Bronchial epithelial cell (primary cell): ENCODE measurements around the gene ZNF592. TPM values are rescaled to one million over a fixed set of nuclear protein-coding genes. Genes with fewer than 3 reads are reported as not detected.
A peak's percentile ranks its signal among the peaks of the same experiment; 100 is the strongest.
"Not testable (repeated sequence)": the region's sequence is repeated elsewhere in the genome, so short reads cannot be mapped to it uniquely, and the experiment has no call there.

Experiments
- DNase-seq: peaks from one replicate; pipeline ENCODE4 v3.0.0-alpha.2; 2010; ENCODE audit warnings: low read depth
- FAIRE-seq: peaks from 2 replicates; lab custom pipeline; 2011; peaks lifted over from hg19 to GRCh38; lab: Jason Lieb, UNC
- H3K27me3 ChIP-seq: 2 replicates; pipeline ENCODE4 v1.5.1; 2011; ENCODE audit warnings: low read length; ENCODE audit not compliant: control insufficient read depth, insufficient read depth
- H3K36me3 ChIP-seq: 2 replicates; pipeline ENCODE4 v1.5.1; 2011; ENCODE audit warnings: low read length; ENCODE audit not compliant: control insufficient read depth, insufficient read depth
- H3K4me3 ChIP-seq: 2 replicates; pipeline ENCODE4 v1.5.1; 2011; ENCODE audit warnings: mild to moderate bottlenecking, low read depth, low read length, control low read depth
- CTCF ChIP-seq: IDR thresholded peaks from 2 replicates; pipeline ENCODE4 v1.5.1; 2011; ENCODE audit warnings: mild to moderate bottlenecking, moderate library complexity, low read length, control low read depth, inconsistent platforms; ENCODE audit not compliant: insufficient read depth, severe bottlenecking
- total RNA-seq: library from RNA; depleted of rRNA; stranded (reverse); fragments of >200 nt; gene quantifications from 2 replicates; pipeline ENCODE4 v1.2.1, GENCODE V29; 2014

Gene ZNF592
- total RNA-seq, 1 donor from 2014 or later: 2.6 TPM

- no peak for TF ChIP-seq CTCF
- Histone ChIP-seq H3K4me3 (no peak overlapping the region), H3K36me3 (no peaks in the 10 kb centered on the region), H3K27me3 (no peaks in the 10 kb centered on the region)
- peak; percentile 8 for DNase-seq
- no peak for FAIRE-seq
Measured at GRCh38 chr15:84840741-84841429, 92.5 kb downstream of the ZNF592 start.

DNA sequence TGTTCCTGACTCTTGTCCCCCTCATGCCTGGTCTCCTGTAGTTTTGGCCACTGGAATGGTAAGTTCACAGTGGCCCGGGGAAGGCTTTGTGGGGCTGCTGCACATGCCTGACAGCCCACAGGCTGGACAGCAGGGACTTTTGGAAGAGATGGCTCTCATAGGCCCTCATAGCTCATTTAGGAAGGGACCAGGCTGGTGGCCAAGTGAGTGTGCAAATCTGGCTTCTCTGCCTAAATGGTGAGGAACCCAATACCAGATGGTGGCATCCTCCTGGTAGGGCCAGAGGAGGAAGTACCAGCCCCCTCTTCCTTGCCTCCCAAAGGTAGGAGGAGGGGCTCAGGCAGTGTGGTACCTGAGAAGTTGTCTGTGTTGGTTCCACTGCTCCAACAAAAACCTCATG lies 94.4 kb downstream of the ZNF592 start:
- DNase-seq: no peak
- no peak overlapping the region for H3K4me3 ChIP-seq
- H3K36me3 ChIP-seq: no peaks in the 10 kb centered on the region
- H3K27me3 ChIP-seq: no peaks in the 10 kb centered on the region
- no peak for TF ChIP-seq CTCF
- FAIRE-seq: no peak

- FAIRE-seq: no peak
- no peaks in the 10 kb centered on the region for H3K27me3 ChIP-seq
- no peak for TF ChIP-seq CTCF
- no peaks in the 10 kb centered on the region for H3K36me3 ChIP-seq
- H3K4me3 ChIP-seq: no peak overlapping the region
- no peak for DNase-seq
Measured at GRCh38 chr15:84844964-84845363, 96.6 kb downstream of the ZNF592 start.

GRCh38 chr15:84845631-84846030 lies 97.2 kb downstream of the ZNF592 start:
- not testable (repeated sequence) for H3K27me3 ChIP-seq, FAIRE-seq, H3K36me3 ChIP-seq, H3K4me3 ChIP-seq
- TF ChIP-seq CTCF: peak; percentile 61
- DNase-seq: peak; percentile 44

DNA sequence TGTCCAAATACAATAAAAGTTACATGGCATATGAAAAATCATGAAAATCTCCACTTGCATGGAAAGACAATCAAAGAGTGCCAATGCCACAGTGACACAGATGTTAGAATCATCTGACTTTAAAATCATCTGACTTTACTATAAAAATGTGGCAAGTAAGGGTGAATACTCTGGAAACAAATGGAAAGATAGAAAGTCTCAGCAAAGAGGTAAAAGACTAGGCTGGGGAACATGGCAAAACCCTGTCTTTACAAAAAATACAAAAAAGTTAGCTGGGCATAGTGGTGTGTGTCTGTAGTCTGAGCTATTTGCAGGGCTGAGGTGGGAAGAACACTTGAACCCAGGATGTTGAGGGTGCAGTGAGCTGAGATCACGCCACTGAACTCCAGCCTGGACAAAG lies 97.9 kb downstream of the ZNF592 start:
- DNase-seq (no peak), FAIRE-seq (no peak)
- Histone ChIP-seq H3K4me3 (no peak overlapping the region), H3K27me3 (no peaks in the 10 kb centered on the region), H3K36me3 (no peaks in the 10 kb centered on the region)
- TF ChIP-seq CTCF: no peak

GRCh38 chr15:84847382-84847781 lies 99.0 kb downstream of the ZNF592 start:
- DNase-seq (no peak), FAIRE-seq (no peak)
- Histone ChIP-seq H3K27me3 (no peaks in the 10 kb centered on the region), H3K4me3 (no peak overlapping the region), H3K36me3 (no peaks in the 10 kb centered on the region)
- TF ChIP-seq CTCF: no peak
